AG04450 (cell line): ENCODE results near the gene CSH2. TPM values are rescaled to one million over a fixed set of nuclear protein-coding genes. Genes with fewer than 3 reads are reported as not detected.
"Not testable (repeated sequence)": the region's sequence is repeated elsewhere in the genome, so short reads cannot be mapped to it uniquely, and the experiment has no call there.

Experiments
- CTCF ChIA-PET: fragments of 300-600, 350-600 bp; formaldehyde crosslinking; extraction: SDS; loops from one replicate; lab custom pipeline; 2022; ENCODE audit warnings: antibody characterized with exemption, inconsistent platforms; lab: Charles Lee
- POLR2A ChIA-PET: fragments of 350-600 bp; formaldehyde crosslinking; extraction: SDS; loops from one replicate; lab custom pipeline; 2021; ENCODE audit warnings: antibody characterized with exemption, inconsistent platforms; lab: Yijun Ruan, JAX
- DNase-seq: peaks from one replicate; pipeline ENCODE4 v3.0.0-alpha.2; 2011; ENCODE audit warnings: low read depth, low spot score
- H3K27ac ChIP-seq: one replicate; pipeline ENCODE4 v1.5.1; 2012; ENCODE audit warnings: low read depth, low read length, control low read depth
- H3K27me3 ChIP-seq: one replicate; pipeline ENCODE4 v1.6.0; 2012; ENCODE audit warnings: low read length; ENCODE audit not compliant: control insufficient read depth, insufficient read depth
- H3K4me3 ChIP-seq: 2 replicates; pipeline ENCODE4 v1.5.1; 2011; ENCODE audit warnings: mild to moderate bottlenecking, low read depth, low read length, control low read depth
- H3K9me3 ChIP-seq: 2 replicates; pipeline ENCODE4 v1.5.1; 2012; ENCODE audit warnings: low read length; ENCODE audit not compliant: control insufficient read depth, insufficient read depth
- polyA minus RNA-seq: library from RNA; depleted of rRNA, polyadenylated mRNA; stranded (reverse); fragments of >200 nt; gene quantifications from 2 replicates; pipeline ENCODE4 v1.2.3, GENCODE V29; 2011; rRNA and poly(A)+ RNA removed
- polyA plus RNA-seq: library from polyadenylated mRNA; depleted of rRNA; stranded (reverse); fragments of >200 nt; gene quantifications from 2 replicates; pipeline ENCODE4 v1.2.3, GENCODE V29; 2011; rRNA removed
- TF ChIP-seq, protein P1 (sequence below): IDR thresholded peaks from 2 replicates; pipeline ENCODE4 v1.5.1; 2011; ENCODE audit warnings: low read depth, low read length, control low read depth, inconsistent platforms

The CSH2 gene
- not detected in 2 replicates for polyA plus RNA-seq
- not detected in 2 replicates for polyA minus RNA-seq

DNA sequence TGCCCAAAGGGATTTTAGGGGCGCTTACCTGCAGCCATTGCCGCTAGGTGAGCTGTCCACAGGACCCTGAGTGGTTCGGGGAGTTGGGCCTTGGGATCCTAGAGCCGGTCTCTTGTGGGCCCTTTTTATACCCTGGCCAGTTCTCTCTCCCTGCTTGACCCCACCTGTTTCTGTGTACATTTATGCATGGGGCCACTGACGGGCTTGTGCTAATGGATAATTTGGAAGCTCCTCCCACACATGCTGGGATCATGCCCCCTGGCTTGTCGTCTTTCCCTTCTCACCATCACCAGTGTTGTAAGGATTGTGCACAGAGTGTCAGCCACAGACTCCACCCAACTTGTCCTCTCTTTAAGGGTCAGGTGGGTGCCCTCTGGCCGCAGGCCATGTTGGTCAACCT, at the start of gene CSH2:
Gene CSH2 (minus strand): TSS at position 101 of the 400 bp plus-strand sequence. CDS start 63 bp downstream, at position 38.
- H3K4me3 ChIP-seq, H3K27me3 ChIP-seq, H3K9me3 ChIP-seq, H3K27ac ChIP-seq, CTCF ChIA-PET, DNase-seq, POLR2A ChIA-PET: not testable (repeated sequence)

DNA sequence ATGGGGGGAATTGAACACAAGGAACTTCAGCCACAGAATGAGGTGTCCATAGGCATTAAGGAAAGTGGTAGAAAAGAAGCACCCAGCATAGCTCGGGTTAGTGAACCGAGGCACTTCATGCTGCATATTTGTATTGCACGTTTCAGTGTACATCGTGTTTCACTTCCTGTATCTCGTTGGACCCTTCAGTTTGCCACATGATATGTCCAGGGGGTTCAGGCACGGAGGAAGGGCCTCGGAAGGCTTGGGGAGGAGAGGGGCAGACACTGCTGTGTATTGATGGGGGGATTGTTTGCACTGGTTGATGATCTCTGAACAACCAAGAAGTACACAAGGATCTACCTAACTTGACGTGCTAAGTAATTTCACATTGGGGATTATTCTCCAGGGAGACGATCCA, 48.9 kb upstream of the CSH2 start:
- H3K27ac ChIP-seq, H3K4me3 ChIP-seq, DNase-seq, POLR2A ChIA-PET, H3K9me3 ChIP-seq: not testable (repeated sequence)
- H3K27me3 ChIP-seq, result peaks cover 11% of the 10 kb centered on the region
- CTCF ChIA-PET, result interaction anchor here (0.9 to 1.9 kb wide), 3 partner anchors 11 to 106 kb away, joined by 3 to 9 read pairs (median 4); partner anchors contain the start of gene CSHL1

DNA sequence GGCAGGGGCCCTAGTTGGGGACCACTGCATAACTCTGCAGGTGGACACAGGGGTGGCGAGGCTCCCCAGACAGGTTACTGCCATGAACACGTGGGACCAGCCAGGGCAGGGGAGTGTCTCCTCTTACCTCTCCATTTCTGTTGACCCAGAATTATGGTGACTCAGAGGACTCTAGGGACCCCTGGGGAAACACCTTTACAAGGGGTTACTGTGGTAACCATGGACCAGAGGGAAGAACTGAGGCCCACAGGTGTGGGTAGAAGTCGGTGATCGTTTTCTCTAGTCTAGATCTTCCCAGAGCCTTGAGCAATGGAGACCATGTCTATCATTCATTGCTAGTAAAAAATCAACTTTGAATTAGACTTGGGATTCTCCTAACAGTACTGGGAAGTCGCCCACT, 47.3 kb upstream of the CSH2 start:
- peaks cover 16% of the 10 kb centered on the region for H3K27me3 ChIP-seq
- POLR2A ChIA-PET, H3K9me3 ChIP-seq, H3K27ac ChIP-seq, DNase-seq, H3K4me3 ChIP-seq: not testable (repeated sequence)
- CTCF ChIA-PET, result interaction anchor here (1.0 to 4.6 kb wide), 8 partner anchors 9 to 215 kb away, joined by 3 to 110 read pairs (median 16); partner anchors contain the start of gene CD79B

DNA sequence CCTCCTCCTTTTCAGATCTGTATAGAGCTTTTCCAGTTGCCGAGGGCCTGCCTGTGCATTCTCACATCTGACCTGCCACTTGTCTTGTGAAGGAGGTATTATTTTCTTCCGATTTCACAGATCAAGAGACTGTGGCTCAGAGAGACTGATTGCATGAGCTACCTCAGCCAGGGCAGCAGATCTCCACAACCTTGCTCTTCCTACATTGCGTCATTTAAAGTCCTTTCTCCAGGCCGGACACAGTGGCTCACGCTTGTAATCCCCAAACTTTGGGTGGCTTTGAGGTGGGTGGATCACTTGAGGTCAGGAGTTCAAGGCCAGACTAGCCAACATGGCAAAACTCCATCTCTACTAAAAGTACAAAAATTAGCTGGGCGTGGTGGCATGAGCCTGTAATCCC, 46.6 kb upstream of the CSH2 start:
- POLR2A ChIA-PET, result not testable (repeated sequence)

DNA sequence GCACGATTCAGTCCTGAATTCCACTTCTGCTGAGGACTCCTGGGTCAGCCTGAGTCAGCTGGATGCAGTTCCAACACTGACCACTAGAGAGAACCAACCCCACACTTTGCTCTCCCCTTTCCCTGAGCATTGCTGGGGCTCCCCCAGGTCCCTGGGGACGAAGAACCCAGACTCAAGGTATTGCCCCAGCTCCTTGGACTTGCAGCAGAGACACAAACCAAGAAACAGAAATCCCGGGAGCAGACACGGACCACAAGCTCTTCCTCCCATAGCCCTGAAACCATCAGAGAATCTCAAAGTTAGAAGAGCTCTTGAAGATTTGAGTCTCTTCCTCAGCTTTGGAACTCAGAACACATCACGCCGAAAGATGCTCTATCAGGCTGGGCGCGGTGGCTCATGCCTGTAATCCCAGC, 45.8 kb upstream of the CSH2 start:
- Histone ChIP-seq H3K27ac (no peak overlapping the region), H3K27me3 (peaks cover 20% of the 10 kb centered on the region), H3K4me3 (no peak overlapping the region), H3K9me3 (no peaks in the 10 kb centered on the region; the same call in 1 of the 2 replicates)
- TF ChIP-seq, protein P1, sequence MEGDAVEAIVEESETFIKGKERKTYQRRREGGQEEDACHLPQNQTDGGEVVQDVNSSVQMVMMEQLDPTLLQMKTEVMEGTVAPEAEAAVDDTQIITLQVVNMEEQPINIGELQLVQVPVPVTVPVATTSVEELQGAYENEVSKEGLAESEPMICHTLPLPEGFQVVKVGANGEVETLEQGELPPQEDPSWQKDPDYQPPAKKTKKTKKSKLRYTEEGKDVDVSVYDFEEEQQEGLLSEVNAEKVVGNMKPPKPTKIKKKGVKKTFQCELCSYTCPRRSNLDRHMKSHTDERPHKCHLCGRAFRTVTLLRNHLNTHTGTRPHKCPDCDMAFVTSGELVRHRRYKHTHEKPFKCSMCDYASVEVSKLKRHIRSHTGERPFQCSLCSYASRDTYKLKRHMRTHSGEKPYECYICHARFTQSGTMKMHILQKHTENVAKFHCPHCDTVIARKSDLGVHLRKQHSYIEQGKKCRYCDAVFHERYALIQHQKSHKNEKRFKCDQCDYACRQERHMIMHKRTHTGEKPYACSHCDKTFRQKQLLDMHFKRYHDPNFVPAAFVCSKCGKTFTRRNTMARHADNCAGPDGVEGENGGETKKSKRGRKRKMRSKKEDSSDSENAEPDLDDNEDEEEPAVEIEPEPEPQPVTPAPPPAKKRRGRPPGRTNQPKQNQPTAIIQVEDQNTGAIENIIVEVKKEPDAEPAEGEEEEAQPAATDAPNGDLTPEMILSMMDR, result peak; percentile 94
- CTCF ChIA-PET, result interaction anchor here (0.7 to 4.6 kb wide), 29 partner anchors 8 to 372 kb away, joined by 3 to 110 read pairs (median 6); partner anchors contain the start of genes CD79B and ICAM2
- peak; percentile 15 for DNase-seq
- POLR2A ChIA-PET, result no interaction called here

More for the DNA sequence above, 46.6 kb upstream of the CSH2 start:
- H3K9me3 ChIP-seq, H3K4me3 ChIP-seq, DNase-seq, H3K27ac ChIP-seq: not testable (repeated sequence)
- CTCF ChIA-PET, result interaction anchor here (0.7 to 4.6 kb wide), 26 partner anchors 10 to 442 kb away, joined by 3 to 110 read pairs (median 6); partner anchors contain the start of genes CD79B and ICAM2
- H3K27me3 ChIP-seq, result peaks cover 20% of the 10 kb centered on the region

DNA sequence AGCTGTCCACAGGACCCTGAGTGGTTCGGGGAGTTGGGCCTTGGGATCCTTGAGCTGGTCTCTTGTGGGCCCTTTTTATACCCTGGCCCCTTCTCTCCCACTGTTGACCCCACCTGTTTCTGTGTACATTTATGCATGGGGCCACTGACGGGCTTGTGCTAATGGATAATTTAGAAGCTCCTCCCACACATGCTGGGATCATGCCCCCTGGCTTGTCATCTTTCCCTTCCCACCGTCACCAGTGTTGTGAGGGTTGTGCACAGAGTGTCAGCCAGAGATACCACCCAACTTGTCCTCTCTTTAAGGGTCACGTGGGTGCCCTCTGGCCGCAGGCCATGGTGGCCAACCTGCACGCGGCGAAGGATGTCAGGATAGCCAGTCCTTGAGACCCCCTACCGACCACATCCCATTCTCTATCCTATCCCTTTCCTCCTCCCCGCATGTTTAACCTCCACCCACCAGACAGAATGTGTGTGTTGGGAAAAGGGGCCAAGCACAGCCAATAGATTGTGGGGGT, 45.4 kb upstream of the CSH2 start, which contains the start of gene GH1:
Gene GH1 (minus strand): TSS at position 51 of the 517 bp plus-strand sequence. CDS start 63 bp downstream, outside the sequence.
- H3K4me3 ChIP-seq, H3K9me3 ChIP-seq, POLR2A ChIA-PET, DNase-seq, H3K27ac ChIP-seq: not testable (repeated sequence)
- peaks cover 20% of the 10 kb centered on the region for H3K27me3 ChIP-seq
- CTCF ChIA-PET, result interaction anchor here (0.7 to 4.6 kb wide), 25 partner anchors 9 to 372 kb away, joined by 3 to 110 read pairs (median 5); partner anchors contain the start of genes CD79B and ICAM2

DNA sequence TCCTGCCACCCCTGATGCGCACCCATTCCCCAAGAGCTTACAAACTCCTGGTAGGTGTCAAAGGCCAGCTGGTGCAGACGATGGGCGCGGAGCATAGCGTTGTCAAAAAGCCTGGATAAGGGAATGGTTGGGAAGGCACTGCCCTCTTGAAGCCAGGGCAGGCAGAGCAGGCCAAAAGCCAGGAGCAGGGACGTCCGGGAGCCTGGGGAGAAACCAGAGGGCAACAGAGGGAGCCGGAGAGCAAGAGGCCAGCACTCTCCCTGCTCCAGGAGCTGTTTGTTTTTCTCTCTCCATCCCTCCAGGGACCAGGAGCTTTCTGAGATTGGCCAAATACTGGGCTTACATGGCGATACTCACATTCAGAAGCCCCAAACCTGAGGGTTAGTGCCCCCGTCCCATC, 44.8 kb upstream of the CSH2 start:
- POLR2A ChIA-PET, result no interaction called here
- CTCF ChIA-PET, result interaction anchor here (0.7 to 4.6 kb wide), 17 partner anchors 11 to 236 kb away, joined by 3 to 110 read pairs (median 5); partner anchors contain the start of genes CD79B and ICAM2
- H3K4me3 ChIP-seq, result no peak overlapping the region
- H3K9me3 ChIP-seq, result no peaks in the 10 kb centered on the region; the same call in 1 of the 2 replicates
- no peak overlapping the region for H3K27ac ChIP-seq
- DNase-seq, result no peak
- H3K27me3 ChIP-seq, result peaks cover 25% of the 10 kb centered on the region
- TF ChIP-seq, protein P1, result peak; percentile 9; the same call in 1 of the 2 replicates
